Stimulated activated CD4-positive, alpha-beta T cell treated with anti-CD3 and anti-CD28 coated beads, Interleukin-4, amount 100 ng/mL, for 4 hours (primary cell): ENCODE measurements around the gene GUCD1.

Experiments used
- DNase-seq, 2 experiments: peaks; one replicate each; pipeline ENCODE4 v3.0.0-alpha.2; 2020

The GUCD1 gene

GRCh38 chr22:24501301-24502005 lies 53.5 kb downstream of the GUCD1 start:
- DNase-seq: no peak

- no peak for DNase-seq
Measured at GRCh38 chr22:24500277-24500820, 54.6 kb downstream of the GUCD1 start.

GRCh38 chr22:24499706-24500276 lies 55.1 kb downstream of the GUCD1 start:
- no peak for DNase-seq

- no peak for DNase-seq
Measured at GRCh38 chr22:24498824-24499223, 56.1 kb downstream of the GUCD1 start.

GRCh38 chr22:24497841-24498258 lies 57.1 kb downstream of the GUCD1 start:
- no peak for DNase-seq

GRCh38 chr22:24496661-24497060 lies 58.3 kb downstream of the GUCD1 start:
- no peak for DNase-seq

- no peak for DNase-seq
Measured at GRCh38 chr22:24496234-24496633, 58.7 kb downstream of the GUCD1 start.

- DNase-seq: no peak
Measured at GRCh38 chr22:24495365-24495675, 59.6 kb downstream of the GUCD1 start.

GRCh38 chr22:24494528-24495364 lies 60.2 kb downstream of the GUCD1 start, which contains the start of gene UPB1:
Gene UPB1 (plus strand): TSS chr22:24495332. CDS start chr22:24495404, 72 bp downstream.
- no peak for DNase-seq

- DNase-seq: no peak
Measured at GRCh38 chr22:24494167-24494527, 60.8 kb downstream of the GUCD1 start.

GRCh38 chr22:24492391-24492790 lies 62.5 kb downstream of the GUCD1 start:
- DNase-seq: no peak
